Measurements from ENCODE around the gene SH2D6.
"Not testable (repeated sequence)": the region's sequence is repeated elsewhere in the genome, so short reads cannot be mapped to it uniquely, and the experiment has no call there.

Gene SH2D6

GRCh38 chr2:85468096-85468703 is 49.7 kb downstream of the SH2D6 start:
- Histone ChIP-seq H3K27ac (ENCODE audit: insufficient read depth, low read depth, low read length, poor library complexity, severe bottlenecking) (no peak overlapping the region), H3K27me3 (ENCODE audit: control insufficient read depth, insufficient read depth, low read length, poor library complexity, severe bottlenecking) (no peaks in the 10 kb centered on the region), H3K9me3 (ENCODE audit: control insufficient read depth, low read length) (no peaks in the 10 kb centered on the region), H3K36me3 (ENCODE audit: control insufficient read depth, insufficient read depth, low read length) (no peaks in the 10 kb centered on the region), H3K4me1 (ENCODE audit: control insufficient read depth, insufficient read depth, low read length) (peaks cover 9% of the 10 kb centered on the region), H3K4me3 (ENCODE audit: insufficient read depth, low read depth, low read length) (no peak overlapping the region)
- WGBS, 2 experiments = 86 to 88% methylated on average over 8 of the region's 8 CpGs

- H3K9me3 ChIP-seq (ENCODE audit: control insufficient read depth, low read length) = no peaks in the 10 kb centered on the region
- peaks cover 9% of the 10 kb centered on the region for H3K4me1 ChIP-seq (ENCODE audit: control insufficient read depth, insufficient read depth, low read length)
- H3K27me3 ChIP-seq (ENCODE audit: control insufficient read depth, insufficient read depth, low read length, poor library complexity, severe bottlenecking) = no peaks in the 10 kb centered on the region
- no peak overlapping the region for H3K4me3 ChIP-seq (ENCODE audit: insufficient read depth, low read depth, low read length)
- 79 to 80% methylated on average over 12 of the region's 12 CpGs for WGBS, 2 experiments
- no peaks in the 10 kb centered on the region for H3K36me3 ChIP-seq (ENCODE audit: control insufficient read depth, insufficient read depth, low read length)
- H3K27ac ChIP-seq (ENCODE audit: insufficient read depth, low read depth, low read length, poor library complexity, severe bottlenecking) = no peak overlapping the region
Measured at GRCh38 chr2:85468704-85469349, 50.3 kb downstream of the SH2D6 start.

GRCh38 chr2:85470850-85471800 is 52.6 kb downstream of the SH2D6 start:
- Histone ChIP-seq H3K9me3 (ENCODE audit: control insufficient read depth, low read length) (no peaks in the 10 kb centered on the region), H3K27ac (ENCODE audit: insufficient read depth, low read depth, low read length, poor library complexity, severe bottlenecking) (no peak overlapping the region), H3K4me3 (ENCODE audit: insufficient read depth, low read depth, low read length) (no peak overlapping the region), H3K36me3 (ENCODE audit: control insufficient read depth, insufficient read depth, low read length) (no peaks in the 10 kb centered on the region), H3K27me3 (ENCODE audit: control insufficient read depth, insufficient read depth, low read length, poor library complexity, severe bottlenecking) (no peaks in the 10 kb centered on the region), H3K4me1 (ENCODE audit: control insufficient read depth, insufficient read depth, low read length) (peaks cover 9% of the 10 kb centered on the region)
- WGBS, 2 experiments = 86% methylated on average over 10 to 11 of the region's 11 CpGs

GRCh38 chr2:85472261-85472660 is 53.7 kb downstream of the SH2D6 start:
- Histone ChIP-seq H3K9me3 (ENCODE audit: control insufficient read depth, low read length) (no peaks in the 10 kb centered on the region), H3K27me3 (ENCODE audit: control insufficient read depth, insufficient read depth, low read length, poor library complexity, severe bottlenecking) (no peaks in the 10 kb centered on the region), H3K27ac (ENCODE audit: insufficient read depth, low read depth, low read length, poor library complexity, severe bottlenecking) (no peak overlapping the region), H3K4me1 (ENCODE audit: control insufficient read depth, insufficient read depth, low read length) (peaks cover 9% of the 10 kb centered on the region), H3K4me3 (ENCODE audit: insufficient read depth, low read depth, low read length) (no peak overlapping the region), H3K36me3 (ENCODE audit: control insufficient read depth, insufficient read depth, low read length) (no peaks in the 10 kb centered on the region)
- 60 to 63% methylated on average over 3 to 4 of the region's 4 CpGs for WGBS, 2 experiments

- no peak overlapping the region for H3K27ac ChIP-seq (ENCODE audit: insufficient read depth, low read depth, low read length, poor library complexity, severe bottlenecking)
- no peaks in the 10 kb centered on the region for H3K4me1 ChIP-seq (ENCODE audit: control insufficient read depth, insufficient read depth, low read length)
- no peaks in the 10 kb centered on the region for H3K9me3 ChIP-seq (ENCODE audit: control insufficient read depth, low read length)
- no peaks in the 10 kb centered on the region for H3K36me3 ChIP-seq (ENCODE audit: control insufficient read depth, insufficient read depth, low read length)
- 80 to 87% methylated on average over 3 of the region's 3 CpGs for WGBS, 2 experiments
- no peak overlapping the region for H3K4me3 ChIP-seq (ENCODE audit: insufficient read depth, low read depth, low read length)
- H3K27me3 ChIP-seq (ENCODE audit: control insufficient read depth, insufficient read depth, low read length, poor library complexity, severe bottlenecking) = no peaks in the 10 kb centered on the region
Measured at GRCh38 chr2:85475799-85476490, 57.4 kb downstream of the SH2D6 start.

GRCh38 chr2:85476624-85477023 is 58.1 kb downstream of the SH2D6 start:
- Histone ChIP-seq H3K36me3 (ENCODE audit: control insufficient read depth, insufficient read depth, low read length) (no peaks in the 10 kb centered on the region), H3K27ac (ENCODE audit: insufficient read depth, low read depth, low read length, poor library complexity, severe bottlenecking) (no peak overlapping the region), H3K9me3 (ENCODE audit: control insufficient read depth, low read length) (no peaks in the 10 kb centered on the region), H3K4me1 (ENCODE audit: control insufficient read depth, insufficient read depth, low read length) (no peaks in the 10 kb centered on the region), H3K27me3 (ENCODE audit: control insufficient read depth, insufficient read depth, low read length, poor library complexity, severe bottlenecking) (no peaks in the 10 kb centered on the region), H3K4me3 (ENCODE audit: insufficient read depth, low read depth, low read length) (no peak overlapping the region)
- 47 to 55% methylated on average over 1 of the region's 1 CpG for WGBS, 2 experiments

GRCh38 chr2:85477884-85478283 is 59.4 kb downstream of the SH2D6 start:
- Histone ChIP-seq H3K4me1 (ENCODE audit: control insufficient read depth, insufficient read depth, low read length) (no peaks in the 10 kb centered on the region), H3K4me3 (ENCODE audit: insufficient read depth, low read depth, low read length) (no peak overlapping the region), H3K36me3 (ENCODE audit: control insufficient read depth, insufficient read depth, low read length) (no peaks in the 10 kb centered on the region), H3K27me3 (ENCODE audit: control insufficient read depth, insufficient read depth, low read length, poor library complexity, severe bottlenecking) (no peaks in the 10 kb centered on the region), H3K9me3 (ENCODE audit: control insufficient read depth, low read length) (no peaks in the 10 kb centered on the region), H3K27ac (ENCODE audit: insufficient read depth, low read depth, low read length, poor library complexity, severe bottlenecking) (no peak overlapping the region)
- 91 to 100% methylated on average over 1 to 2 of the region's 2 CpGs for WGBS, 2 experiments

- H3K36me3 ChIP-seq (ENCODE audit: control insufficient read depth, insufficient read depth, low read length) = no peaks in the 10 kb centered on the region
- H3K9me3 ChIP-seq (ENCODE audit: control insufficient read depth, low read length) = no peaks in the 10 kb centered on the region
- H3K4me3 ChIP-seq (ENCODE audit: insufficient read depth, low read depth, low read length) = no peak overlapping the region
- no peaks in the 10 kb centered on the region for H3K27me3 ChIP-seq (ENCODE audit: control insufficient read depth, insufficient read depth, low read length, poor library complexity, severe bottlenecking)
- no peak overlapping the region for H3K27ac ChIP-seq (ENCODE audit: insufficient read depth, low read depth, low read length, poor library complexity, severe bottlenecking)
- no peaks in the 10 kb centered on the region for H3K4me1 ChIP-seq (ENCODE audit: control insufficient read depth, insufficient read depth, low read length)
- WGBS, 2 experiments = 85 to 90% methylated on average over 13 of the region's 13 CpGs
Measured at GRCh38 chr2:85481818-85482777, 63.6 kb downstream of the SH2D6 start.

GRCh38 chr2:85484615-85485014 is 66.1 kb downstream of the SH2D6 start:
- H3K27ac ChIP-seq (ENCODE audit: insufficient read depth, low read depth, low read length, poor library complexity, severe bottlenecking); H3K36me3 ChIP-seq (ENCODE audit: control insufficient read depth, insufficient read depth, low read length); H3K27me3 ChIP-seq (ENCODE audit: control insufficient read depth, insufficient read depth, low read length, poor library complexity, severe bottlenecking); H3K4me3 ChIP-seq (ENCODE audit: insufficient read depth, low read depth, low read length); H3K9me3 ChIP-seq (ENCODE audit: control insufficient read depth, low read length); H3K4me1 ChIP-seq (ENCODE audit: control insufficient read depth, insufficient read depth, low read length): not testable (repeated sequence)
- no CpG with 5 or more reads among the region's 2 CpGs for WGBS, 2 experiments
